GM18858 (cell line): ENCODE results near the gene KDM2B.

Source experiments
- ATAC-seq: cut with Tn5 transposase; IDR thresholded peaks from one replicate; pipeline ENCODE4 v1.9.1; 2021; ENCODE audit not compliant: unreplicated experiment

Gene KDM2B

GRCh38 chr12:121580959-121581685 is at the start of gene KDM2B:
Gene KDM2B, minus strand, starts transcription at chr12:121581023. Its CDS starts 112 bp downstream, at chr12:121580911.
- no peak for ATAC-seq

GRCh38 chr12:121628536-121628935 is 47.7 kb upstream of the KDM2B start:
- ATAC-seq: no peak

- ATAC-seq: no peak
These were observed 47.2 kb upstream of the KDM2B start for GRCh38 chr12:121628037-121628436.

GRCh38 chr12:121626853-121627640 is 46.2 kb upstream of the KDM2B start:
- ATAC-seq: peak; percentile 15

GRCh38 chr12:121626087-121626852 is 45.4 kb upstream of the KDM2B start, which contains the start of gene ORAI1:
Gene ORAI1, plus strand, starts transcription at chr12:121626530.
- ATAC-seq: peak; percentile 55

- no peak for ATAC-seq
These were observed 39.6 kb upstream of the KDM2B start for GRCh38 chr12:121620333-121620891.

- ATAC-seq: no peak
These were observed 37.9 kb upstream of the KDM2B start for GRCh38 chr12:121618659-121619233.

GRCh38 chr12:121614872-121615467 is 34.1 kb upstream of the KDM2B start:
- no peak for ATAC-seq

GRCh38 chr12:121613462-121613861 is 32.6 kb upstream of the KDM2B start:
- no peak for ATAC-seq

- ATAC-seq: no peak
These were observed 30.5 kb upstream of the KDM2B start for GRCh38 chr12:121611306-121611705.

GRCh38 chr12:121610239-121611149 is 29.7 kb upstream of the KDM2B start:
- no peak for ATAC-seq

GRCh38 chr12:121608301-121608700 is 27.5 kb upstream of the KDM2B start:
- no peak for ATAC-seq

GRCh38 chr12:121603581-121603980 is 22.8 kb upstream of the KDM2B start:
- ATAC-seq: no peak

- no peak for ATAC-seq
These were observed 21.9 kb upstream of the KDM2B start for GRCh38 chr12:121602766-121603165.

- no peak for ATAC-seq
These were observed 20.0 kb upstream of the KDM2B start for GRCh38 chr12:121600702-121601336.

GRCh38 chr12:121596526-121596925 is 15.7 kb upstream of the KDM2B start:
- no peak for ATAC-seq

GRCh38 chr12:121595520-121595919 is 14.7 kb upstream of the KDM2B start:
- no peak for ATAC-seq

- no peak for ATAC-seq
These were observed 11.5 kb upstream of the KDM2B start for GRCh38 chr12:121592320-121592719.
